GM12872 (cell line): ENCODE data around the gene TSLP.

Experiments
- TF ChIP-seq, protein P1 (sequence below): IDR thresholded peaks from 3 replicates; pipeline ENCODE4 v1.5.1; 2011; ENCODE audit warnings: low read depth, mild to moderate bottlenecking, low read length, moderate library complexity; ENCODE audit not compliant: insufficient read depth

The TSLP gene

DNA sequence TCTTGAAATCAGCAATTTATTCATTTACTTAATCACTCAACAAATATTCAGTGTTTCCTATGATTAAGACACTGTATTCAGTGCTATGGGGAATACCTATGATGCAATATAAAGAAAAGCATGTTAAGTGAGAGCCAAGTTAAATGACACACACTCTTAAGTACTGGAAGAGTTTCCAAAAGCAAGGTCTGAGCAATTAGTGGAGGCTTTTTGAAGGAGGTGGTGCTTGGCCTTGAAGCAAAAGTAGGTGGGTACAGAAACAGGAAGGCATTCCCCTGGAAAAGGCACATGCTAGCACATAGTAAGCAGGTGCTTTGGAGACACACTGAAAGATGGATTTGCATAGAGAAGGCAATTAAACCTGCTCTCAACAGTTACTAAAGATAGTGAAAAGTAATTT, 4.0 kb downstream of the TSLP start:
- TF ChIP-seq, protein P1, sequence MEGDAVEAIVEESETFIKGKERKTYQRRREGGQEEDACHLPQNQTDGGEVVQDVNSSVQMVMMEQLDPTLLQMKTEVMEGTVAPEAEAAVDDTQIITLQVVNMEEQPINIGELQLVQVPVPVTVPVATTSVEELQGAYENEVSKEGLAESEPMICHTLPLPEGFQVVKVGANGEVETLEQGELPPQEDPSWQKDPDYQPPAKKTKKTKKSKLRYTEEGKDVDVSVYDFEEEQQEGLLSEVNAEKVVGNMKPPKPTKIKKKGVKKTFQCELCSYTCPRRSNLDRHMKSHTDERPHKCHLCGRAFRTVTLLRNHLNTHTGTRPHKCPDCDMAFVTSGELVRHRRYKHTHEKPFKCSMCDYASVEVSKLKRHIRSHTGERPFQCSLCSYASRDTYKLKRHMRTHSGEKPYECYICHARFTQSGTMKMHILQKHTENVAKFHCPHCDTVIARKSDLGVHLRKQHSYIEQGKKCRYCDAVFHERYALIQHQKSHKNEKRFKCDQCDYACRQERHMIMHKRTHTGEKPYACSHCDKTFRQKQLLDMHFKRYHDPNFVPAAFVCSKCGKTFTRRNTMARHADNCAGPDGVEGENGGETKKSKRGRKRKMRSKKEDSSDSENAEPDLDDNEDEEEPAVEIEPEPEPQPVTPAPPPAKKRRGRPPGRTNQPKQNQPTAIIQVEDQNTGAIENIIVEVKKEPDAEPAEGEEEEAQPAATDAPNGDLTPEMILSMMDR: no peak

DNA sequence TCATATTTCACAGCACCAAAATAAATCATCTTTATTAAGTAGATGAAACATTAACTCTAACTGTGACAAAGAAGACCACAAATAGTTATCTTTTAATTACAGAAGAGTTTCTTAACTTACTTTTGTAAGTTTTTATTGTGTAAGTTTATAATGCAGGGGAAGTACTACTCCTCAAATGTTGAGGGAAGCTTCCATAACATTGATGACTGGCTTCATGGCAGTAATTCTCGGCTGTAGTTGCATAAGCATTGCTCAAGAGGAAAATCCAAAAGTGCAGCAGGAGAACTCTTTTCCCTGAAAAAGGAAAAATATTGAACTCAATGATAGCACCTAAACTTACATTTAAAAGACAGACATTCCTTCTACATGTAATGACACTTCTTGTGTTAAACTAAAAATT, 4.6 kb downstream of the TSLP start:
- TF ChIP-seq, protein P1: no peak

DNA sequence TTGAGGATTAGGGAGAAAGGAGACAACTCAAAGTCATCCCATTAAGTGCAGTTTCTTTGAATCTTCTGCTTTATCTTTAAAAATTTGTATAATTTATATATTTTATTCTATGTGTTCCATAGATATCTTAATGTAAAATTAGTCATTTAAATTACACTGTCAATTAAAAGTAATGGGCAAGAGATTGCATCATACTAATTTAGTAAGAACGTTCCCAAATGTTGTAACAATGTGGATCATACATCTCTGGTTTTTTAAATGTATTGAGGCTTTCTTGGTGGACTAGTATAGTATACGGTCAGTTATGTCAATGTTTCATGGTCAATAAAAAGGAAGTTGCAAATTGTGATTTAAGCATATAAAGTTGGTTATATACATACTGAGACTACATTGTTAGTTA, 6.2 kb downstream of the TSLP start:
- TF ChIP-seq, protein P1: no peak

DNA sequence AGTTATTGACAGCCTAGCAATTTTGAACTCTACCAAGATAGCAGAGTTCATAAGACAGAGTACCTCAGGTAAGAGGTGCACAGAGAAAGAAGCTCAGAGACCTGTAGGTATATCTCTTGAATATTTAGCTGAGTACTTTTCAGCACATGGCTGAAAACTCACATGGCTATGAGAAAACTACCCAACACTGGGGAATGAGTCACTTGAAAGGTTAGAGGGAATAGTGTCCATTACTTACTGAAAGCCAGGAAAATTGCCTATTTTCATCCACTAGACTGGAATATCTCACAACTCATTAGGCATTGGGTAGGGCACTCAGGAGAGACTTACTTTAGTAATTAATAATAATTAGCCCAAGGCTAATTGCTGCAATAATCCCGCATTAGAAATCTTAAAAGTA, 8.3 kb downstream of the TSLP start:
- TF ChIP-seq, protein P1: no peak

DNA sequence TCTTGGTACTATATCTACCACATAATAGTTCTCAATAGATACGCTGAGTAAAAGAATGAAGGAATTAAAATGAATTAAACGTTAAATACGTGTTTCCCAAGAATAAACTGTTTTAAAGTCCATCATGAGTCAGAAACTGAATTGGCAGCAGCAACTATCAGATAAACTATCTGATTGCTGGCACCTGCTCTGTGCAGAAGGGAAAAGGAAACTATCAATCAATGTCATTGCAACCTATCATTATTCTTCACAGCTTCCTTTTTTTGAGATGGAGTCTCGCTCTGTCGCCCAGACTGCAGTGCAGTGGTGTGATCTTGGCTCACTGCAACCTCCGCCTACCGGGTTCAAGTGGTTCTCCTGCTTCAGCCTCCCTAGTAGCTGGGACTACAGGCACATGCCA, 11.8 kb downstream of the TSLP start:
- TF ChIP-seq, protein P1: no peak

DNA sequence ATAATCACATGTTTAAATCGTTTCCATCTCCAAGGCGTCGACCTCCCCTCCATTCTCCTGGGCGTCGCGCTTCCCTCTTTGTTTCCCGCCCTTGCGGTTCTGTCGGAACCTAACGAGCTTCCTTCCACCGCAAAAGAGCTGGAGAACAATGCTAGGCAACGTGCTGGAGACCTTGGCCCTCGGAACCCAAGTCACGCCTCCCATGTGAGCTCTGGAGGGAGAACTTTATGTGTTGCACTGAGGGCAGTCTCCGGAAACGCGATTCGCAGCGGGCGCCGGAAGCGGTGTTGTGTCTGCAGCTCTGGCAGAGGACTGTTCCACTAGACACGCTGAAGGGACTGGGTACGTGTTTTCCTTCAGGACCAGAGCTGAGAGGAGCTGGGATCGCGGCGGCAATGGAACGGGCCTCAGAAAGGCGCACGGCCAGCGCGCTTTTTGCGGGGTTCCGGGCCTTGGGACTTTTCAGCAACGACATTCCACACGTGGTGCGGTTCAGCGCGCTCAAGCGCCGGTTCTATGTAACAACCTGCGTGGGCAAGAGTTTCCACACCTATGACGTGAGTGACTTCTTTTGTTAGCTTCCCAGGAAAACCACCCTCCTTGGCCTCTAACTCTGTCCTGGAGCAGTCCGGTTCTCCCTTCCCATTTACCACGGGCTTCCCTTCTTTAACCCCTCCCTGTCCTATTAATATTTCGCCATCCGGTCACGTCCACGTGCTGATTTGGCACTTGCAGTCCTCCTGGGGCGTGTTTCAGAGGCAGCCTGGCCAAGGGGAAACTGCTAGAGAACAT, 20.7 kb downstream of the TSLP start, which contains the start of gene WDR36:
WDR36 (plus strand) TSS at position 287 of the 792 bp plus-strand sequence; CDS start at position 396, 109 bp downstream.
- TF ChIP-seq, protein P1: no peak

DNA sequence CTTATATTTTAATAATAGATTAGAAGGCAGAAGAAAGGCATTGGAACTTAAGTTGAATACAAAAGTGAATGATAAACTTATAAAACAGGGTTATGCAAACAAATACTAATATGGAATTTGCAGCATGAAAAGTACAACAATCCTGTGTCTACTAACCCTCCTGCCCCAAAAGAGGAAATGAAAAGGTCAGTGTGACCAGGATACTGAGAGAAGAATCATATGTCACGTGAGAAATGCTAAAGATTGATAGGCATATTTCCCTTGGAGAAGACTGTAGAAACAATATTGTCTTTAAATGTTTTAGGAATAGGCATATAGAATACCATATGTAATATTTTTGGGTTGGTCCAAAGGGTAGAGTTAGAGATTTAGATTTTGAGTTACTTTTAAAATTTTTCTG, 24.5 kb downstream of the TSLP start:
- TF ChIP-seq, protein P1: no peak
